WTC11 (cell line): ENCODE measurements around the gene MYRF. TPM values are rescaled to one million over a fixed set of nuclear protein-coding genes. Genes with fewer than 3 reads are reported as not detected.

Experiments
- ATAC-seq: fragments of 200-7000 bp; cut with Tn5 transposase; 2 replicates; pipeline ENCODE4 v1.10.0; 2021; ENCODE audit warnings: mild to moderate bottlenecking, moderate library complexity
- CTCF ChIA-PET: fragments of 300-600 bp; sonication (Branson Sonifier 250); formaldehyde crosslinking; loops from one replicate; lab custom pipeline; 2021; ENCODE audit warnings: antibody characterized with exemption; lab: Charles Lee
- POLR2A ChIA-PET: fragments of 350-600 bp; sonication (Branson Sonifier 250); formaldehyde crosslinking; loops from one replicate; lab custom pipeline; 2021; ENCODE audit warnings: antibody characterized with exemption; lab: Charles Lee
- DNase-seq: peaks from one replicate; pipeline ENCODE4 v3.0.0; 2021; ENCODE audit warnings: low spot score
- H3K27ac Mint-ChIP-seq: 2 replicates; pipeline ENCODE4 v1.8.0; 2021; ENCODE audit warnings: mixed read lengths
- H3K27me3 Mint-ChIP-seq: 2 replicates; pipeline ENCODE4 v1.8.0; 2021; ENCODE audit warnings: low read depth, mild to moderate bottlenecking, moderate library complexity, mixed read lengths
- H3K36me3 Mint-ChIP-seq: 2 replicates; pipeline ENCODE4 v1.8.0; 2021; ENCODE audit warnings: mixed read lengths
- H3K4me1 Mint-ChIP-seq: 2 replicates; pipeline ENCODE4 v1.8.0; 2022; ENCODE audit warnings: mixed read lengths
- H3K4me3 Mint-ChIP-seq: 2 replicates; pipeline ENCODE4 v1.8.0; 2021; ENCODE audit warnings: mild to moderate bottlenecking, moderate library complexity, mixed read lengths
- H3K9me3 Mint-ChIP-seq: 2 replicates; pipeline ENCODE4 v1.8.0; 2021; ENCODE audit warnings: mixed read lengths
- CTCF ChIP-seq: fragments of 200-600 bp; IDR thresholded peaks from 2 replicates; pipeline ENCODE4 v1.8.0; 2022; ENCODE audit warnings: antibody characterized with exemption
- ERG ChIP-seq: fragments of 250-450 bp; sonication (Bioruptor Pico); IDR thresholded peaks from 2 replicates; pipeline ENCODE4 v1.8.0; 2021; ENCODE audit warnings: mild to moderate bottlenecking
- ETV6 ChIP-seq: sonication (generic); formaldehyde crosslinking; IDR thresholded peaks from 2 replicates; pipeline ENCODE4 v1.8.1; 2022; ENCODE audit warnings: mild to moderate bottlenecking, missing genetic modification reagents
- FOXJ3 ChIP-seq: sonication (generic); formaldehyde crosslinking; IDR thresholded peaks from 2 replicates; pipeline ENCODE4 v1.9.0; 2021; ENCODE audit warnings: missing genetic modification reagents, mild to moderate bottlenecking, borderline replicate concordance
- GTF2I ChIP-seq: fragments of 250-450 bp; sonication (Bioruptor Pico); conservative IDR thresholded peaks from 2 replicates; pipeline ENCODE4 v1.4.0; 2021; ENCODE audit warnings: mild to moderate bottlenecking
- IRF2 ChIP-seq: sonication (generic); formaldehyde crosslinking; IDR thresholded peaks from 2 replicates; pipeline ENCODE4 v1.8.0; 2022; ENCODE audit warnings: low read depth, missing genetic modification reagents, borderline replicate concordance
- JAZF1 ChIP-seq: fragments of 250-450 bp; sonication (Bioruptor Pico); IDR thresholded peaks from 2 replicates; pipeline ENCODE4 v1.9.0; 2021; ENCODE audit warnings: moderate library complexity, mild to moderate bottlenecking, inconsistent platforms
- MAX ChIP-seq: sonication (generic); formaldehyde crosslinking; IDR thresholded peaks from 2 replicates; pipeline ENCODE4 v1.8.0; 2022; ENCODE audit warnings: mild to moderate bottlenecking, missing genetic modification reagents
- OVOL2 ChIP-seq: fragments of 250-450 bp; sonication (Bioruptor Pico); IDR thresholded peaks from 2 replicates; pipeline ENCODE4 v1.9.0; 2021; ENCODE audit warnings: mild to moderate bottlenecking, borderline replicate concordance
- SMAD3 ChIP-seq: sonication (generic); formaldehyde crosslinking; IDR thresholded peaks from 2 replicates; pipeline ENCODE4 v1.8.0; 2022; ENCODE audit warnings: missing genetic modification reagents, mild to moderate bottlenecking, borderline replicate concordance
- SMAD4 ChIP-seq: sonication (generic); formaldehyde crosslinking; IDR thresholded peaks from 2 replicates; pipeline ENCODE4 v1.8.0; 2022; ENCODE audit warnings: mild to moderate bottlenecking, missing genetic modification reagents
- SP1 ChIP-seq: sonication (generic); formaldehyde crosslinking; conservative IDR thresholded peaks from 2 replicates; pipeline ENCODE4 v1.8.1; 2022; ENCODE audit warnings: missing genetic modification reagents
- ZMAT4 ChIP-seq: fragments of 250-450 bp; sonication (Bioruptor Pico); IDR thresholded peaks from 2 replicates; pipeline ENCODE4 v1.9.0; 2021; ENCODE audit warnings: mild to moderate bottlenecking
- ZNF263 ChIP-seq: sonication (generic); formaldehyde crosslinking; IDR thresholded peaks from 2 replicates; pipeline ENCODE4 v1.8.1; 2022; ENCODE audit warnings: low read depth, mild to moderate bottlenecking, moderate library complexity, missing genetic modification reagents
- ZNF396 ChIP-seq: fragments of 250-450 bp; sonication (Bioruptor Pico); IDR thresholded peaks from 2 replicates; pipeline ENCODE4 v1.8.0; 2021; ENCODE audit warnings: mild to moderate bottlenecking, moderate library complexity, borderline replicate concordance
- ZNF423 ChIP-seq: fragments of 250-450 bp; sonication (Bioruptor Pico); IDR thresholded peaks from 2 replicates; pipeline ENCODE4 v2.1.2; 2022; ENCODE audit warnings: mild to moderate bottlenecking, moderate library complexity
- total RNA-seq: library from RNA; stranded (reverse); gene quantifications from 3 replicates; pipeline ENCODE4 v1.2.3, GENCODE V29; 2021
- TF ChIP-seq, protein P1 (sequence below): fragments of 250-450 bp; sonication (Bioruptor Pico); IDR thresholded peaks from 2 replicates; pipeline ENCODE4 v2.1.2; 2022; ENCODE audit warnings: mild to moderate bottlenecking, moderate library complexity
- TF ChIP-seq, protein P2 (sequence below): fragments of 250-450 bp; sonication (Bioruptor Pico); IDR thresholded peaks from 2 replicates; pipeline ENCODE4 v1.9.0; 2021; ENCODE audit warnings: mild to moderate bottlenecking, borderline replicate concordance
- TF ChIP-seq, protein P3 (sequence below): sonication (generic); formaldehyde crosslinking; IDR thresholded peaks from 2 replicates; pipeline ENCODE4 v1.8.1; 2023; ENCODE audit warnings: mild to moderate bottlenecking, missing genetic modification reagents
- TF ChIP-seq, protein P4 (sequence below): sonication (generic); formaldehyde crosslinking; IDR thresholded peaks from 2 replicates; pipeline ENCODE4 v1.8.1; 2022; ENCODE audit warnings: low read depth, mild to moderate bottlenecking, moderate library complexity, missing genetic modification reagents, borderline replicate concordance

MYRF gene
- total RNA-seq, 1 experiment from 2014 or later: 5.9 TPM

DNA sequence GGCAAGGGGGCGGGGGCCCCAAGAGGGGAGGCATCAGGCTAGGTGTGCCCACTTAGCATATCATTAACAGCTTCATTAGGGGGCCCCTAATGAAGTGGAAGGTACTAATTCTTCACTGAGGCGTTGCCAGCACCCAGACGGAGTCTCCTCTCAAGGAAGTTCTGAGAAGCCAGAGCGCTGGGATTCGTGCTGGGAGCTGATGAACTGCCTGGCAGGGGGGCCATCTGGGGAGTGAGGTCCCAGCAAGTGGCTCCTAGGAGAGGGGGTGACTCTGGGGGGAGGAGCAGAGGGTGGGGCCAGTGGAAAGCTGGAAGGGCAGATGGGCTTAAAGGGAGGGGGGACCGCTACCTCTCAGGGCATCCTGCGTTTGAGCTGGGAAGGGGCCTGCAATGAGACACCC is 42.4 kb upstream of the MYRF start (continued):
- TF ChIP-seq ZMAT4 (no peak), CTCF (no peak), ZNF263 (no peak), JAZF1 (CRISPR knock-in tag) (no peak), FOXJ3 (CRISPR knock-in tag) (no peak), MAX (no peak), ETV6 (CRISPR knock-in tag) (no peak), OVOL2 (CRISPR knock-in tag) (no peak), ZNF396 (CRISPR knock-in tag) (no peak)
- TF ChIP-seq, protein P1, sequence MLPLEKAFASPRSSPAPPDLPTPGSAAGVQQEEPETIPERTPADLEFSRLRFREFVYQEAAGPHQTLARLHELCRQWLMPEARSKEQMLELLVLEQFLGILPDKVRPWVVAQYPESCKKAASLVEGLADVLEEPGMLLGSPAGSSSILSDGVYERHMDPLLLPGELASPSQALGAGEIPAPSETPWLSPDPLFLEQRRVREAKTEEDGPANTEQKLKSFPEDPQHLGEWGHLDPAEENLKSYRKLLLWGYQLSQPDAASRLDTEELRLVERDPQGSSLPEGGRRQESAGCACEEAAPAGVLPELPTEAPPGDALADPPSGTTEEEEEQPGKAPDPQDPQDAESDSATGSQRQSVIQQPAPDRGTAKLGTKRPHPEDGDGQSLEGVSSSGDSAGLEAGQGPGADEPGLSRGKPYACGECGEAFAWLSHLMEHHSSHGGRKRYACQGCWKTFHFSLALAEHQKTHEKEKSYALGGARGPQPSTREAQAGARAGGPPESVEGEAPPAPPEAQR (CRISPR knock-in tag): no peak
- TF ChIP-seq, protein P2, sequence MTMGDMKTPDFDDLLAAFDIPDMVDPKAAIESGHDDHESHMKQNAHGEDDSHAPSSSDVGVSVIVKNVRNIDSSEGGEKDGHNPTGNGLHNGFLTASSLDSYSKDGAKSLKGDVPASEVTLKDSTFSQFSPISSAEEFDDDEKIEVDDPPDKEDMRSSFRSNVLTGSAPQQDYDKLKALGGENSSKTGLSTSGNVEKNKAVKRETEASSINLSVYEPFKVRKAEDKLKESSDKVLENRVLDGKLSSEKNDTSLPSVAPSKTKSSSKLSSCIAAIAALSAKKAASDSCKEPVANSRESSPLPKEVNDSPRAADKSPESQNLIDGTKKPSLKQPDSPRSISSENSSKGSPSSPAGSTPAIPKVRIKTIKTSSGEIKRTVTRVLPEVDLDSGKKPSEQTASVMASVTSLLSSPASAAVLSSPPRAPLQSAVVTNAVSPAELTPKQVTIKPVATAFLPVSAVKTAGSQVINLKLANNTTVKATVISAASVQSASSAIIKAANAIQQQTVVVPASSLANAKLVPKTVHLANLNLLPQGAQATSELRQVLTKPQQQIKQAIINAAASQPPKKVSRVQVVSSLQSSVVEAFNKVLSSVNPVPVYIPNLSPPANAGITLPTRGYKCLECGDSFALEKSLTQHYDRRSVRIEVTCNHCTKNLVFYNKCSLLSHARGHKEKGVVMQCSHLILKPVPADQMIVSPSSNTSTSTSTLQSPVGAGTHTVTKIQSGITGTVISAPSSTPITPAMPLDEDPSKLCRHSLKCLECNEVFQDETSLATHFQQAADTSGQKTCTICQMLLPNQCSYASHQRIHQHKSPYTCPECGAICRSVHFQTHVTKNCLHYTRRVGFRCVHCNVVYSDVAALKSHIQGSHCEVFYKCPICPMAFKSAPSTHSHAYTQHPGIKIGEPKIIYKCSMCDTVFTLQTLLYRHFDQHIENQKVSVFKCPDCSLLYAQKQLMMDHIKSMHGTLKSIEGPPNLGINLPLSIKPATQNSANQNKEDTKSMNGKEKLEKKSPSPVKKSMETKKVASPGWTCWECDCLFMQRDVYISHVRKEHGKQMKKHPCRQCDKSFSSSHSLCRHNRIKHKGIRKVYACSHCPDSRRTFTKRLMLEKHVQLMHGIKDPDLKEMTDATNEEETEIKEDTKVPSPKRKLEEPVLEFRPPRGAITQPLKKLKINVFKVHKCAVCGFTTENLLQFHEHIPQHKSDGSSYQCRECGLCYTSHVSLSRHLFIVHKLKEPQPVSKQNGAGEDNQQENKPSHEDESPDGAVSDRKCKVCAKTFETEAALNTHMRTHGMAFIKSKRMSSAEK (CRISPR knock-in tag): no peak
- TF ChIP-seq, protein P3, sequence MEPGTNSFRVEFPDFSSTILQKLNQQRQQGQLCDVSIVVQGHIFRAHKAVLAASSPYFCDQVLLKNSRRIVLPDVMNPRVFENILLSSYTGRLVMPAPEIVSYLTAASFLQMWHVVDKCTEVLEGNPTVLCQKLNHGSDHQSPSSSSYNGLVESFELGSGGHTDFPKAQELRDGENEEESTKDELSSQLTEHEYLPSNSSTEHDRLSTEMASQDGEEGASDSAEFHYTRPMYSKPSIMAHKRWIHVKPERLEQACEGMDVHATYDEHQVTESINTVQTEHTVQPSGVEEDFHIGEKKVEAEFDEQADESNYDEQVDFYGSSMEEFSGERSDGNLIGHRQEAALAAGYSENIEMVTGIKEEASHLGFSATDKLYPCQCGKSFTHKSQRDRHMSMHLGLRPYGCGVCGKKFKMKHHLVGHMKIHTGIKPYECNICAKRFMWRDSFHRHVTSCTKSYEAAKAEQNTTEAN (CRISPR knock-in tag): no peak

DNA sequence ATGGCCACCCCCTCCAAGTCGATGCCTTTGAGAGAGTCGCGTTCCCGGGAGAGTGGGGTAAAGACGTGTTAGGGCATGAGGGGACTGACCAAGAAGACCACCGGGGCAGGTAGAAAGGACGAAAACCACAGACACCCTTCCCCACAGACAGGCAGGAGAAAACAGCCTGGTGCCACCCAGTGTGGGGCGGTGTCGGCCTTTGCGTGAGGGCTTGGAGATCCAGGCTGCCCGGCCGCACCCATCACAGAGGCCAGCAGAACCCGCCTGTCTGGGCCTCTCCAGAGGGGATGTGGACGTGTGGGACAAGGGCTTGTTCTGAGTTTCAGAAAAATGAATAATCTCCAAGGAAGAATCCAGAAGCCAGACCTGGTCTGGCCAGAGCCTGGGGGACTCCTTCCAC is 41.4 kb upstream of the MYRF start:
- Mint-ChIP-seq H3K9me3 (no peaks in the 10 kb centered on the region), H3K36me3 (no peaks in the 10 kb centered on the region), H3K27ac (0 out of 2 replicates have a peak overlapping the region, but pooled peaks have one; percentile 13), H3K4me3 (no peak overlapping the region), H3K4me1 (peaks cover 15% of the 10 kb centered on the region), H3K27me3 (peaks cover 3% of the 10 kb centered on the region; the same call in 1 of the 2 replicates)
- DNase-seq (no peak), ATAC-seq (no peak)
- POLR2A ChIA-PET: interaction anchor here (1.0 kb wide), 1 partner anchor 137 kb away, joined by 4 read pairs; no protein-coding TSS in a partner anchor
- CTCF ChIA-PET: interaction anchor here (0.8 to 4.7 kb wide), 8 partner anchors 8 to 39 kb away, joined by 3 to 37 read pairs (median 10); no protein-coding TSS in a partner anchor
- TF ChIP-seq CTCF: no peak
- TF ChIP-seq ERG (CRISPR knock-in tag): no peak
- TF ChIP-seq ZNF423 (CRISPR knock-in tag): no peak
- TF ChIP-seq SMAD4 (CRISPR knock-in tag): no peak
- no peak for TF ChIP-seq SP1 (CRISPR knock-in tag)
- no peak for TF ChIP-seq ETV6 (CRISPR knock-in tag)
- TF ChIP-seq GTF2I: no peak
- TF ChIP-seq, protein P4, sequence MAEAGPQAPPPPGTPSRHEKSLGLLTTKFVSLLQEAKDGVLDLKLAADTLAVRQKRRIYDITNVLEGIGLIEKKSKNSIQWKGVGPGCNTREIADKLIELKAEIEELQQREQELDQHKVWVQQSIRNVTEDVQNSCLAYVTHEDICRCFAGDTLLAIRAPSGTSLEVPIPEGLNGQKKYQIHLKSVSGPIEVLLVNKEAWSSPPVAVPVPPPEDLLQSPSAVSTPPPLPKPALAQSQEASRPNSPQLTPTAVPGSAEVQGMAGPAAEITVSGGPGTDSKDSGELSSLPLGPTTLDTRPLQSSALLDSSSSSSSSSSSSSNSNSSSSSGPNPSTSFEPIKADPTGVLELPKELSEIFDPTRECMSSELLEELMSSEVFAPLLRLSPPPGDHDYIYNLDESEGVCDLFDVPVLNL (CRISPR knock-in tag): no peak
- no peak for TF ChIP-seq SMAD3 (CRISPR knock-in tag)
- TF ChIP-seq IRF2: no peak
- TF ChIP-seq, all 79 proteins: peak for 0
